GM12892 (cell line): Measurements from ENCODE around the gene SLC29A1.

ENCODE experiments used
- POLR2A ChIP-seq: IDR thresholded peaks from 2 replicates; pipeline ENCODE4 v1.6.1; 2011; ENCODE audit warnings: low read depth, low read length, control low read depth
- POLR2AphosphoS5 ChIP-seq: IDR thresholded peaks from 2 replicates; pipeline ENCODE4 v1.6.1; 2011; ENCODE audit warnings: low read depth, low read length, control low read depth
- TAF1 ChIP-seq: IDR thresholded peaks from 2 replicates; pipeline ENCODE4 v1.6.1; 2011; ENCODE audit warnings: low read depth, mild to moderate bottlenecking, control low read depth, low read length, borderline replicate concordance

GRCh38 chr6:44183783-44184182, 39.6 kb upstream of the SLC29A1 start:
- no peak for TF ChIP-seq POLR2A
- TF ChIP-seq TAF1, result no peak
- TF ChIP-seq POLR2AphosphoS5, result no peak
